Breast epithelium (tissue), 3 donors: ENCODE data around the gene SPOPL.

Source experiments
- CTCF ChIP-seq, 3 donors: fragments of 450-650 bp; IDR thresholded peaks; one replicate each; pipeline ENCODE4 v1.5.1; 2016 to 2017; ENCODE audit warnings: antibody characterized with exemption in 3 of 3, mild to moderate bottlenecking in 3 of 3, moderate library complexity in 3 of 3
- POLR2A ChIP-seq: fragments of 450-650 bp; IDR thresholded peaks from one replicate; pipeline ENCODE4 v1.6.1; 2016; ENCODE audit warnings: antibody characterized with exemption, mild to moderate bottlenecking, moderate library complexity

- TF ChIP-seq CTCF (IDR thresholded peaks at IDR 0.05) (no peak), POLR2A (no peak)
Observed at GRCh38 chr2:138512672-138513071, 11.1 kb downstream of the SPOPL start.
